Measurements from ENCODE around the gene PRKCA.

The PRKCA gene

DNA sequence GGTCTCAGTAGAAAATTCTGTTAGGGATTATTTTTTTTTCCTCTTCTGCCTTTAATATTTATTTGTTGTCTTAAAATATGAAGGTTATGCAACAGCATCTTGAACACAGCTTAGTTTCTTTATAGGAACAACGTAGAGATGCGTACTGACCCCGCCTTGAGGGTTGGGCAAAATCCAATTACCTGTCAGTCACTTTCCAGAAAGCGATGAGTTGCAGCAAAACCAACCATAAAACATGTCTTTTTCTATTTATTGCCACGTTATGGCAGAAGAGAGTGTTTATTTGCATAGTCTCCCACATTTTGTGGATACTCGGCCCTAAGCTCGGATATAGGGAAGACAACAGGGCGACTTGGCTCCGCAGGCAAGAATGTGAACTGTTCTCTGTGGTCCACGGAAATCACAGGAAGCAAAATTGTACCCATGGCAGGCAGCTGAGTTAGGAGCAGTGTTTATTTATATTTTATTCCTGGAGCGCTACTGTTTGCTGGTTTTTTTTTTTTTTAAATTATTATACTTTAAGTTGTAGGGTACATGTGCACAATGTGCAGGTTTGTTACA lies 488.2 kb downstream of the PRKCA start:
- DNase-seq, result no peak

DNA sequence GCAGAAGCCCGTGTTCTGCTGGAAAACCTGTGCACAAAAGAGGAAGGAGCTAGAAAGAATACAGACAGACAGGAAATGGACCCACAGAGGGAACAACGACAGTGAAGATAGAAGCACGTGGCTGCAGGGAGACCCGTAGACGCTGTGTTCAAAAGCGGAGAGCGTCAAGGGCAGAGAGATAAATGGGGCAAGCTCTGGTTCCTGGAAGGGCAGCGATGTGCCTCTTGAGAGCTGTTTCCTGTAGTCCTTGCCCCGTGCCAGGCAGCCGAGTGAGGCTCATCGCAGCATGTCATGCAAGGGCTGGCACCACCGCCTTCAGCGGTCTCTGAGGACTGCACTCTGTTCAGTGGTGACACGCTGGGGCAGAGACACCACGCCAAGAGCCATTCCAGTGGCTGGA lies 488.9 kb downstream of the PRKCA start:
- DNase-seq, result no peak

DNA sequence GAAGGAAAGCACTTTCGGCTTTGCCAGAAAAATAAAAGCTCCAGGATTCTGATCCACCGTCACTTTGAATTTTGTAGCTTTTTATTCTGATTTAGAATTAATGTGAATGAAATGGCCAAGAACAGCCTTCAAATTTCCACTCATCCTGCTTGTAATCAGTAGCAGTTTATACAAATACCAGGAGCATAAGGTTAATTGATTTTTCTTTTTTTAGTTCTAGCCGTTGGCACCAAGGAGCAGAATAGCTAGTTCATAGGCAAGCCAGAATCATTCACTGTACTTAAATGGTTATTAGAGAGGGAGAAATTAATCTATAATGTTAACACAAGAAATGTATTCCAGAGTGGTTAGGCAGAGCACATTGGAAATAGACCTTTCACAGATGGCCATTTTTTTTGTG lies 491.4 kb downstream of the PRKCA start:
- no peak for DNase-seq

DNA sequence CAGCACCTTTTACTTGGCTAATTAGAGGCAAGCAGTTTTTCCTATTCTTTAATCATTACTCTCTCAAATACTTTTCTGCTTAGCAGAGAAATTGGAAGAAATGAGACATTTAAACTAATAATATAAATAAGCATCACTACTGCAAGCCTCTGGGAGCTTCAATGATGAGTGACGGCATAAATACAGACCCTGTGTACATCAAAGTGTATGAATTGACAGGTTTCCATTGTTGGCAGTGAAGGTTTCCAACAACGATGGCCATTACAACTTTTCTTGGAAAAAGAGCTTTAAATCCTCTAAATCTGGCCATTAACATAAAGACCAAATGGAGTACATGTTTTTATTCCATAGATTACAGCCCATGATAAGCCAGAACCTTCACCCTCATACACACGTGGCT lies 493.1 kb downstream of the PRKCA start:
- DNase-seq, result no peak

DNA sequence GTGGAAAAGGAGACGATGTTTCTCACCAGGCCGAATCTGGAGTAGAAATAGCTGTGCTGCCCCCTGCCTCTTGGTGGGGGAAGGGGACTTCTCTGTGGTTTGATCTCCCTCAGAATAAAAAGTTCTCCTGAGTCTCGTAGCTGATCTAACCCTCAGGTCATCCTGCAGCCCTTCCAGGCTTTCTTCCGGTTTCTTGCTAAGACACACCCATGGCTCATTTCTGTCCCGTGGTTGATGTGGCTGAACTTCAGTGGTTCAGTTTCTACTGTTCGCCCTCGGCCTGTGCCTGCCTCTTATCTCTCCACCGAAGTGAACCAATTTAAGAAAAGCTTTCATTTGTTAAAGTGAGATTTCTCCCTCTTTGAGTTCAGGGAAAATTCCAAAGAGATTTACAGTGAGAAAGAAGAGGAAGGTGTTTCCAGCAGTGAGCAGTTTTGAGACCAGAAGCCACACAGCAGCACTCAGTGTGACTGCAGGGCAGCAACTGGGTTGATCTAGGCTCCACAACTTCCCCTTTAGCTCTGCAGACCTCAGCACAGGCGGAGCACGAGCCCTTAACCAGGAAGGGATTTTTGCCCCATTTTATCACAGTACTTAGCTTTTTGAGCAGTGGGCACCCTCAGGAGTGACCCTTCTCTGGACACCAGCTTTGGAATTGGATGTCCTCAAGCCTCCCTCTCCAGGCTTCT lies 497.6 kb downstream of the PRKCA start:
- no peak for DNase-seq

DNA sequence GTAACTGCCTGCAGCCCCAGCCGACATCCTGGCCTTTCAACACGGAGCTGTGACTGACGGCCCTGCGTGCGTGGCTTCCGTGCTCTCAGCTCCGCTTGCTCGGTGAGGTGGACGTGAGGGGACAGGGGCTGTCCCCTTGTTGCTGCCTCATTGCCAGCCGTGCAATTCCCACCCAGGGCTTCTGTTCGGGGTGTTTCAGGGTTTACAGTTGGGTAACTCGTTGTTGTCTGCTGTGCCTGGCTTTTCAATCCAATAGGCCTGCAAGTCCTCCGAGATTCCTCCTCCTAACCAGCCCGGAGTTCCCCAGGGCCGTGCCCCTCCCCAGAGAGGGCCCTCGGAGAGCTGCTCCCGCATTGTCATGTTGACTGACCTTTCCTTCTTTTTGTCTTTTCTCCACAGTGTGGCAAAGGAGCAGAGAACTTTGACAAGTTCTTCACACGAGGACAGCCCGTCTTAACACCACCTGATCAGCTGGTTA lies 501.1 kb downstream of the PRKCA start:
- DNase-seq, result no peak

DNA sequence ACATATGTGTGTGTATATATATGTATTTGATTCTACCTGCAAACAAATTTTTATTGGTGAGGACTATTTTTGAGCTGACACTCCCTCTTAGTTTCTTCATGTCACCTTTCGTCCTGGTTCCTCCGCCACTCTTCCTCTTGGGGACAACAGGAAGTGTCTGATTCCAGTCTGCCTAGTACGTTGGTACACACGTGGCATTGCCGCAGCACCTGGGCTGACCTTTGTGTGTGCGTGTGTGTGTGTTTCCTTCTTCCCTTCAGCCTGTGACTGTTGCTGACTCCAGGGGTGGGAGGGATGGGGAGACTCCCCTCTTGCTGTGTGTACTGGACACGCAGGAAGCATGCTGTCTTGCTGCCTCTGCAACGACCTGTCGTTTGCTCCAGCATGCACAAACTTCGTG lies 503.2 kb downstream of the PRKCA start:
- no peak for DNase-seq

DNA sequence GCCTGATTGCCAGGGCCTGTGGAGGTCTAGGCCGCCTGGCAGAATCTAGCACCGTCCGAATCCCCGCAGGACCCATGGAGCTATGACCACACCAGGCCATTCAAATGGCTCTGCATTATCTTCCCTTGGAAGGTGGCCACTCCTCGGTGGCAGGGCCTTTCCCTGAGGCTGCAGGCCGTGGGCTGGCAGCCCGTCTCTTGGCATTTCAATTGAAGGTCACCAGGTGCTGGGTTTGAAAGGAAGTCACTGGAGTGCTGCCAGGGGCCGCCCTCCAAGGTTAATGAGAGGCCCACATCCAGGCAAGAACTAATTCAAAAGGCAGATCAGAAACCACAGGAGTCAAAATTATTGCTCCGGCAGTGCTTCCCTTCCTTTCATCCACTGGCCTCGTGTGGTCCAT lies 504.8 kb downstream of the PRKCA start:
- no peak for DNase-seq

DNA sequence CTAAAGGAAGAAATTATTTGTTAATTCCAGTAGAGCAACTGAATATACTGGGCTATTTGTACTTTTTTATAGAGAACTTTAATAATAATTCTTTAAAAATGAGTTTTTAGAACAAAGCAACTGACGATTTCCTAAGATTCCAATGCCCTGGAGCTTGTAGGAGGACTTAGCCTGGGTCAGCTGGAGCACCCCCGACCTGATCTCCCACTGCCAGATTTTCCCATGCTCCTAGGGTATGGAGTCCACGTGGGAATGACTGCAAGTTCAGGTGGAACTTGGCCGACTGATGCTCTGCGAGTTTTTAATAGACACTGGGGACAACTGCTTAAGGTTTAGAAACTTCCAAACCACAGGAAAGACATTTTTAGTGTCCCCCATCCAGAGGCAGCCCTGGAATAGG lies 507.0 kb downstream of the PRKCA start:
- no peak for DNase-seq

DNA sequence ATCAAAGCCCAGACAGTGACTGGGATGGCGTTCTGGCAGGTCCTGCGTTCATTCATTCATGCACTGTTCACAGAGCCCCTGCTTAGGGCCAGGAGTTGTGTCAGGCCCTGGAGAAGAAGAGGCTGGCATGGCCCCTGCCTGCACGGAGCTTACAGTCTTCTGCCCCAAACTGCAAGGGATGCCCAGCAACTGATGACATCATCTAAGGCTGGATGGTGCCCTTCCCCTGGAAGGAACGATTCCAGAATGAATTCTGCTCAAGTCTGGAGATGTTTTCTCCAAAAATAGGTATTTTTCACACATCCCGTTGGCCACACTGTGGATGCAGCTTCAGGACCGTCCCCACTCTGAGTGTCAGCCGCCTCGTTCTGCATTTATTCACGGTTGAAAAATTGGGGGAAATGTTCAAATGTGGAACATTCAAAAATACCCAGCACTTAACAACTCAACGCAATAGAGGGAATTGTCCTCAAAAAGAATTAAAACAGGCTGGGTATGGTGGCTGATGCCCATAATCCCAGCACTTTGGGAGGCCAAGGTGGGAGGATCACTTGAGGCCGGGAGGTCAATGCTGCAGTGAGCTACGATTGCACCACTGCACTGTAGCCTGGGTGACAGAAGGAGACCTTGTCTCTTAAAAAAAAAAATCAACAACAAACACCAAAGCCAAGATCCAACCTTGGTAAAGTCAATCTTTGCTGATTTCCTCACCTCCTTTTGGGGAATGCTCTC lies 508.7 kb downstream of the PRKCA start:
- DNase-seq, result no peak

DNA sequence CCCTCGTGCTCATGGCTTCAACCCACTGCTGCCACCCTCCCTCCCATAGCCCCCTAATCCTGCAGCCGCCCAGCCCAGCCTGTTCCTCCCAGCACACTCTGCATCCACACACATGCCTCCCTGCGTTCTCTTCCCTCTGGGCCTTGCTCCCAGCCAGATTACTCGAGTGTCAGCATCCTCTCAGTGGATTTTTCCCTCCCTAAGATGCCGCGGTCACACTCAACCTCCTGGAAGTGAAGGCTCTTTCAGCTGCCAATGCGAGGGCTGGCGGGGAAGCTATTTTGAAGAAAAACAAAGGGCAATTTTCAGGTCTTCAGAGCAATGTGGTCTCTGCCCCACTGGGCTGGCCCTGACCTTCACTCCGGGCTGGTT lies 509.3 kb downstream of the PRKCA start:
- no peak for DNase-seq

DNA sequence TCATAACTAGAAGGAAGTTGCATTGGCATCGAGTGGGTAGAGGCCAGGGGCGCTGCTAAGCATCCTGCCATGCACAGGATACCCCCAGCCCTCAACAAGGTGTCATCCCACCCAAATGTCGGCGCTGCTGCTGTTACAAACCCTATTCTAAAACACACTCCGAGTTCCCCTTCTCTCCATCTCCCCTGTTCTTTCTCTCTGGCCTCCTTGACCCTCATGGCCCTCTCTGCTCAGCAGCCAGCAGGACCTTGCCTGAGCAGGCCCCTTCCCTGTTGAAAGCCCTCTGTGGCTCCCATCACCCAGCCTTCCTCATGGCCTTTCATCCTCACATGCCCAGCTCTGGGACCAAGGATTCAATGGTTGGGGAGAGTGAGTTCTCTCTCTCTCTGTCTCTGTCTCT lies 510.2 kb downstream of the PRKCA start:
- no peak for DNase-seq

DNA sequence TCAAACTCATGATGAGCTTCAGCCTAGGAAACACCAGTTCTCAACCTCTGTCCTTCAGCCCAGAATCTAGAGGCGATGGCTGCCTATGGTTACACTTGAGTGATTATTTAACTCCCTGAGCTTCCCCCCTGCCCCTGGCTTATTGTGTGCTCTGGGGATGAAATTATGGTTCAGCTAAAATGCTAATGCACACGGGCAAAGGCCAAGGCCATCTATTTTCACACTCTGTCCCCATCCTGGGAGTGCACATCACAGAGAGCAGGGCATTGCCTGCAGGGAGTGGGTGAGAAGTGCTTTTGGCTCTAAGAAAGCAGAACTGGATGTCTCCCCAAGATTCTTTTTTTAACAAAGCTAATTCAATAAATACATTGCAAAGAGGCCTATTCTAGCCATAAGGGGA lies 510.9 kb downstream of the PRKCA start:
- no peak for DNase-seq

DNA sequence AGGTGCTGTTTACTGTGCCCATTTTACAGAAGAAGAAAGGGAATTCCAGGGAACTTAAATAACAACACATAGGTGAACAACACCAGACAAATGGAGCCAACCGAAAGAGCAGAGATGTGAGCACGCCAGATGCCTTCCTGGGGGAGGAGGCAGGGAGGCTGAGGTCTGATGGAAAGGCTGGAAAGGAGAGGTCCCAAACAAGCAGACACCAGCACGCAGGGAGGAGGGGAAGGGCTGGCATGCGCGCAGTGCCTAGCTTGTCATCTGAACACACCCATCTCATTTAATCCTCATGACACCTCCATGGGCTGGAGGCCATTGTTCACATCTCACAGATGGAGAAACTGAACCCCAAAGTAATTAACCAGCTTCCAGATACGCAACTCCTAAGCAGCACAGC lies 511.6 kb downstream of the PRKCA start:
- no peak for DNase-seq

DNA sequence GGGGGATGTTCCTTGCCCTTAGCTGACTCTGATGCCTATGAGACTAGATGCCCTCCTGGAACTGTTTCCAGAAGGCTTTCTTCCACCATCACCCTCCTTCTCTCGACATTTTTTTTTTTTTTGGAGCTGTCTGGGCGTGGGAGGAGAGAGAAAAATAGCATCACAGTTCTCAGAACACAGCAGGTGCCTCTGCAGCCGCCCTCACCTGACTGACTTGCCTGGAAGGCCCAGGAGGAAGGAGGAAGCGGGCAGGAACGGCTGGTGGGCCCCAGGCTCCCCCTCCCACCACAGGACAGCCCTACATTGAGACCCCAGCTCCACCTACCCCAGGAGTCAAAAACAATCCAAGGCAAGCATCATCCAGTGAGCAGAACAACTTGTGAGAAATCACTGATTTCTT lies 512.2 kb downstream of the PRKCA start:
- no peak for DNase-seq

DNA sequence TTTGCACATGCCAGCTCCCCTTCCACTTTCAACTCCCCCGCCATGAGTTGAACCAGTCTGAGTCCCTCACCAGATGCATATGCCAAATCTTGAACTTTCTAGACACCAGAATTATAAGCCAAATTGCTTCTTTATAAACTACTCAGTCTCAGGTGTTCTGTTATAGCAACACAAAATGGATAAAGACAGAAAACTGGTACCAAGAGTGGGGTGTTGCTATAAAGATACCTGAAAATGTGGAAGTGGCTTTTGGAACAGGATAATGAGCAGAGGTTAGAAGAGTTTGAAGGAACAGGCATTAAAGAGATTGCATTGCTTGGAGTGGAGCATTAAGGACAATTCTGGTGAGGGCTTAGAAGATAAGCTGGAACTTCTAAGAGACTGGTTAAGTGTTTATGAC lies 515.3 kb downstream of the PRKCA start:
- no peak for DNase-seq

DNA sequence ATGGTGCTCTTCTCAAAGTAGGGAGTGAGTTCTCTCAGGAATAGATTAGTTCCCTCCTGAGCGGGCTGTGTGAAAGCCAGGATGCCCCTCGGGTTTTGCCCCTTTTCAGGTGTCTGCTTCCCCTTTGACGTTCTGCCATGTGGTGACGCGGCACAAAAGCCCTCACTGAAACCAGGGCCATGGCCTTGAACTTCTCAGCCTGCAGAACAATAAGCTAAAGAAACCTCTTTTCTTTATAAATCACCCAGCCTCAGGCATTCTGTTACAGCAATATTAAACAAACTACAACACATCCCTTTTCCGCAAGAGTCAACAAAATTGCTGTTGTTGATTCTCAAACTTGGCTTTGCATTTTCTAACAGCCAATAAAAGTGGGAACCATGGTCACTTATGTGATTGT lies 517.1 kb downstream of the PRKCA start:
- DNase-seq, result no peak

DNA sequence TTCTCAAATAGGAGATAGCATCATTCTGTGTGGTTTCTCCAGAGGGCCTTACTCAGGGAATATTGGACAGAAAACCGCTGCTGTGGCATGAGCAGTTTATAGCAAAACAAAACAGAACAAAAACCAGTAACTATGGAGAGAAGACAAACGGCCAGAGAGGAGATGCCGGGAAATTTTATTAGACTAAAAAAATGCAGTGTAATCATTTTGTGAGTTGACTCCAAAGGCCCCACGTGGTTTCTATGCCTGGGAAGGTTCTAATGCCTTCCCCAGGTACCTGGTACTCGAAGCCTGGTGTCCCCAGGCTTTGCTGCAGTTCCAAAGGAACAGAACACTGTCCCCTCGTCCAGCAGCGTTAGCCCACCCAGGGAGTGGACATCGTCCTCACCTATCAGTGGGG lies 519.6 kb downstream of the PRKCA start:
- no peak for DNase-seq

DNA sequence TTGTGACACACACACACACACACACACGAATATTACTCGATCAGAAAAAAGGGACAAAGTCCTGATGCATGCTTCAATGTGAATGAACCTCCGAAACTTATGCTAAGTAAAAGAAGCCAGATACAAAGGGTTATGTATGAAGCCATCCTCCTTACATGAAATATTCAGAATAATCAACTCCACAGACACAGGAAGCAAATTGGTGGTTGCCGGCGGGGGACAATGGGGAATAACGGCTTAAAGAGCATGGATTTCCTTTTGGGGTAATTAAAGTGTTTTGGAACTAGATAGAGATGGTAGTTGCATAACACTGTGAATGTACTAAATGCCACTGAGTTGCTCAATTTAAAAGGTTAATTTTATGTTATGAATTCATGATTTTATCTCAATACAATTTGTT lies 524.4 kb downstream of the PRKCA start:
- no peak for DNase-seq

DNA sequence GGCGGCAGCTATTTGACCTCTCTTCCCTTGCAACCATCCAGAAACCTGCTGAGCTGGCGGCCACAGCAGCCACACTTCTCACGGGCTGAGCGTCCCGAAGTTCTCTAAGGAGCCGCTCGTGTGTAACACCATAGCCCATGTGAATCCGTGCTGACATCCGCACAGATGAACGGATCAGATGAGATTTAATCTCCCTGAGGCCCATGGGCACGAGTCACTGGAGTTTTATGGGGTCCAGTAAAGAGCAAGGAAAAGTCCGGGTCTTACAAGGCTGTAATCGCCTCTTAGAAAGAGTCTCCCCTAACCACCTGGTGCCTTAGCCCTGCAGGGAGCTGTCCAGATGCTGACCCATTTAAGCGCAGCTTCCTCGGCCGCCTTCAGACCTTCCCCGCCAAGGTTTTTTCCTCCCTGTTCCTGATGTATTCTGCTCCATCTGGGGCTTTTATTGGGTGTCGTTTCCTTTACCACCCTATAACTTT lies 527.0 kb downstream of the PRKCA start:
- DNase-seq, result no peak

DNA sequence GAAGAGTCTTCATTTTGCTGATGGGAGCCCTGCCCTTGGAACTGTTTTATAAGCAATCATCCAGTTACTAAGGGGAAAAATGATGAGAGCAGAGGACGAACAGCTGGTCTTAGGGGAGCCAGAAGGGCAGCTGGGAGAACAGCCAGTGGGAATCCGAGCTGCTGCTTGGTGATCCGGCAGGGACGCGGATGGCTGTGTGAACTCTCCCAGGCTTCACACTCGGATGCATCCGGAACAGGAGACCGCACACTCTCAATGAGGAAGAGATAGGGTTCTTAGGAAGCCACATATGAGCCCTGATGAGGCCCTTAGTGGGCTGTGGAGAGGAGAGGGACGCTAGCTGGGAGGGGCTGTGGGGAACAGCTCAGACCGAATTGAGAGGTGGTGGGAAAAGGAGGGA lies 527.5 kb downstream of the PRKCA start:
- DNase-seq, result no peak

DNA sequence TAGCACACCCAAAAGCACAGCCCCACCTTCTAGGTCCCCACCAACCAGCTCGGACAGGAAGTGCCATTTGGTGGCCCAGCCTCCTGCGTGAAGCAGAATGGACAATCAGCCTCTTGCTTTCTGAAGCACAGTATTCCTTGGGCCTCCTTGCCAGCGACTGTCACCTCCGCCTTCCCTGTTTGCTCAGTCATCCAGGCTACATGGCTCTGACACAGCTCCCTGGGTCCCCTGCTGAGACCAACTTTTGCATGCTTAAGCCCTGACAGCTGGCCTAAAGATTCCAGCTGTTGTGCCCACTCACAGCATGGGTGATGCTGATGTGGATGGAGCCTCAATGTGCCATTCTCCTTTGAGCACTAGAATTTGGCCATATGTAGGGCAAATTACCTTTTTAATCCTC lies 528.0 kb downstream of the PRKCA start:
- DNase-seq, result no peak

DNA sequence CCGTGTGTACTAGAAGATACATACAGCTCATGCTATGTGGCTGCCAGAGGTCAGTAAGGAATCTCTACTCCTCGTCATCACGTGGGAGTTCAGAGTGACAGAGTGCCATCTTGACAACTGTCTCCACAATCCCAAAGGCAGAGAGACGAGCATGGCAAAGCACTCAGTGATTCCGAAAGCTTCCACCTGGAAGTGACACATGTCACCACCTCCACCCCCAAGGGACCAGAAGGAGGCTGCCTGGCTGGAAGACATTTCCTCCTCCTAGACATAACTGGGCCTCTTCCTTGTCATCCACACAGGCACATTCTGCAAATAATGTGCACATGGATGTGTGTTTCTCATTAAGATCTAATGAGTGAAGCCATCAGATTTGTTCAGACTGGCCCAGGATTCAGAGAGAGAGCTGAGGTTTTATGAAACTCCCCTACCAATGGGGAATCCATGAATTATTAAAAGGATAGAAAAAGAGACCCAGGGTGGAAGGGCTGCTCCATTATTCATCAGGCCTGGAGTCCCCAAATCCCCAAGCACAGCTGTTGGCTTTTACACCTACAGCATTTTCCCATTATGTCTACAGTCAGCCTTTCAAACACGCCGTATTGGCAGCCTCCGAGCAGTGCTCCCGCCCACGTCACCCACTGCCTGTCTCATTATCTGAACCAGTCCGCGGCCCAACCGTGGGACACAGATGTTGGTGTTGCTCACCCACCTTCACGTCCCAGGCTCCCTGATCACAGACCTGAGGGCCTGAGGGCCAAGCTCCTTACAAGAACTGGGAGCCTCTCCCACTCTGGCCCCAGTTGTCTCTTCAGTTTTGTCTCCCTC lies 529.2 kb downstream of the PRKCA start:
- DNase-seq, result no peak

DNA sequence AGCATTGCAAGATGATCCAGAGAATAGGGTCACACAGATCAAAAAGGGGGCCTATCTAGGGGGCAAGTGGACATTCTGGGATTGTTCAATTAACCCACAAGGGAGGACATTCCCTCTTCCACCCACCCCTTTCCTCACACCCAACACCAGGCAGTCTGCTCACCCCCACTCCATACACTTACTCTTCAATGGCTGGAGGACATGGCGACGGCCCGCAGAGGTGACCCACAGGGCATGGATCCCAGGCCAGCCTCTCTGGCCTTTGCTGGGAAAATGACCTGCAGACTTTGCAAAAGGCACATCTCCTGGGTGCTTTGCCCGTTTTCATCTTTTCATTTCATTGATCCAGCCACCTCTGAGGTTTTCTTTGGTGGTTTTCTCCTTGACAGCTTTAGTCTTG lies 530.8 kb downstream of the PRKCA start:
- DNase-seq, result no peak
